ENCODE measurements around the gene C2orf81.

Gene C2orf81

DNA sequence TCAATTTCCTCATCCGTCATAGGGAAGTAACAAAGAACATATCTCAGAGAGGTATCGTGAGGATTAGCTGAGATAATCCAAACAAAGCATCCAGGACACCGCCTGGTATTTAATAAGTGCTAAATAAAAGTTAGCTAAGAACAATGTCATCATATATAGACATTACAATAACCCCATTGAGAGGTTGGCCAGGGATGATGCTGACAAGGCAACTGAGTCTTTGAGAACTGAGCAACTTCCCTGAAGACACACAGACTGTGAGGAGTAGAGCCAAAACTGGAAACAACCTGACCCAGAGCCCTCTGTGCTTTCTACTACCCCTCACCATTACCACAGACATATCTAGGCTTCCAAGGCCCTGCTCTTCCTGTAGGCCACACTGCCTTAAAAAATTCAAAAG is 39.7 kb downstream of the C2orf81 start:
- Histone ChIP-seq H3K4me3 (ENCODE audit: low read length) (no peak overlapping the region), H3K9me3 (ENCODE audit: low read length) (no peaks in the 10 kb centered on the region), H3K4me1 (ENCODE audit: insufficient read depth, low read length) (peaks cover 29% of the 10 kb centered on the region), H3K27me3 (ENCODE audit: insufficient read depth, low read length) (no peaks in the 10 kb centered on the region), H2AFZ (ENCODE audit: low read depth, low read length) (no peak overlapping the region), H3K36me3 (ENCODE audit: insufficient read depth, low read length) (peaks cover 18% of the 10 kb centered on the region)

- Histone ChIP-seq H2AFZ (ENCODE audit: low read depth, low read length) (no peak within 1 kb of the TSS), H3K4me1 (ENCODE audit: insufficient read depth, low read length) (peaks cover 22% of the 10 kb centered on the region), H3K27me3 (ENCODE audit: insufficient read depth, low read length) (no peaks in the 10 kb centered on the region), H3K4me3 (ENCODE audit: low read length) (peak within 1 kb of the TSS; percentile 26), H3K9me3 (ENCODE audit: low read length) (no peaks in the 10 kb centered on the region), H3K36me3 (ENCODE audit: insufficient read depth, low read length) (peaks cover 27% of the 10 kb centered on the region)
Measured at GRCh38 chr2:74379851-74380789, 41.3 kb downstream of the C2orf81 start, which contains the start of gene DCTN1. Gene DCTN1, minus strand, starts transcription at chr2:74380311. Its CDS starts 274 bp downstream, at chr2:74380037.

GRCh38 chr2:74378007-74378406 is 43.4 kb downstream of the C2orf81 start:
- Histone ChIP-seq H3K36me3 (ENCODE audit: insufficient read depth, low read length) (peaks cover 22% of the 10 kb centered on the region), H3K4me3 (ENCODE audit: low read length) (no peak overlapping the region), H3K4me1 (ENCODE audit: insufficient read depth, low read length) (peaks cover 36% of the 10 kb centered on the region)

DNA sequence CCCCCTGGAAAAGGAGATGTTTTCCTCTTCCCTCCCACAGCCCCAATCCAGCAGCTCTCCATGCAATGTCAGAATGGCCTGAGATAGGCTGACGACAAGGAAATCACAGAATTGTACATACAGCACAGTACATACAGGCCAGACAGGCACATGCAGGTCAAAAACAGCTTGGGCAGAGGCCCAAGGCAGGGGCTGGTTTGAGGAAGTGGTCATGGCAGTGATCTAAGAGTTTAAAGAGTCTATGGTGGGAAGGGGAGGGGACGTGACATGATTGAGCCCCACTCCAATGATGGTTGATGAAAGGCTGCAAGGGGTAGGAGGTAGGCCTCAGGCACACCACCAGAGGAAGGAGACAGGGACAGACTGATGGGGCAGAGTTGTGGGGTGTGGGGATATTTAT is 45.6 kb downstream of the C2orf81 start:
- Histone ChIP-seq H3K9me3 (ENCODE audit: low read length) (no peaks in the 10 kb centered on the region), H2AFZ (ENCODE audit: low read depth, low read length) (no peak overlapping the region), H3K27me3 (ENCODE audit: insufficient read depth, low read length) (no peaks in the 10 kb centered on the region), H3K36me3 (ENCODE audit: insufficient read depth, low read length) (peaks cover 36% of the 10 kb centered on the region), H3K4me1 (ENCODE audit: insufficient read depth, low read length) (peaks cover 40% of the 10 kb centered on the region), H3K4me3 (ENCODE audit: low read length) (no peak overlapping the region)

More at GRCh38 chr2:74378007-74378406, 43.4 kb downstream of the C2orf81 start:
- Histone ChIP-seq H3K27me3 (ENCODE audit: insufficient read depth, low read length) (no peaks in the 10 kb centered on the region), H3K9me3 (ENCODE audit: low read length) (no peaks in the 10 kb centered on the region), H2AFZ (ENCODE audit: low read depth, low read length) (no peak overlapping the region)

GRCh38 chr2:74374509-74375205 is 46.8 kb downstream of the C2orf81 start:
- H3K4me1 ChIP-seq (ENCODE audit: insufficient read depth, low read length) = peaks cover 31% of the 10 kb centered on the region
- H3K9me3 ChIP-seq (ENCODE audit: low read length) = no peaks in the 10 kb centered on the region
- no peak overlapping the region for H2AFZ ChIP-seq (ENCODE audit: low read depth, low read length)
- peaks cover 47% of the 10 kb centered on the region for H3K36me3 ChIP-seq (ENCODE audit: insufficient read depth, low read length)
- peak overlapping the region; percentile 41 for H3K4me3 ChIP-seq (ENCODE audit: low read length)
- no peaks in the 10 kb centered on the region for H3K27me3 ChIP-seq (ENCODE audit: insufficient read depth, low read length)

GRCh38 chr2:74373985-74374384 is 47.4 kb downstream of the C2orf81 start:
- no peak overlapping the region for H2AFZ ChIP-seq (ENCODE audit: low read depth, low read length)
- H3K36me3 ChIP-seq (ENCODE audit: insufficient read depth, low read length) = peaks cover 52% of the 10 kb centered on the region
- H3K9me3 ChIP-seq (ENCODE audit: low read length) = no peaks in the 10 kb centered on the region
- no peaks in the 10 kb centered on the region for H3K27me3 ChIP-seq (ENCODE audit: insufficient read depth, low read length)
- H3K4me1 ChIP-seq (ENCODE audit: insufficient read depth, low read length) = peaks cover 27% of the 10 kb centered on the region
- H3K4me3 ChIP-seq (ENCODE audit: low read length) = peak overlapping the region; percentile 41

DNA sequence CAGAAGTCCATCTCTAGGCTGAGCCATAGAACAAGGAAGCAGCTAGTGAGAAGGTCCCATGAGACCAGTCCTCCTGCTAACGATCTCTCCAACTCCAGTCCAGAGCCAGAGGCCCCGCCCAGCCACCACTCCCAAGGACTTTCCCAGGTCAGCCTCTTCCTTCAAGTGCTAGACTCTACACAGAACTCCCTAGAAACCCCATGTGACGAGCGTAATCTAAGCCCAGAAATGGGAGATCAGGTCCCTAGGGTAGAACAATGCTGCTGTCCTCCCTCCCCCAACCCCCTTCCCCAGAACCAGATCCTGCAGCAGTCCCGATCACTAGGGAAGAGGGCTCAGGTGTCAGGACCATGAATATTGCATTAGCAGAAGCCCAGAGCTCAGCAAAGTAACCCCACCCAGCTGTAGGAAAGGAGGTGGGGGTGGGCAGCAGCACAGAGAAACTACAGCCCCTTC is 48.2 kb downstream of the C2orf81 start:
- Histone ChIP-seq H3K9me3 (ENCODE audit: low read length) (no peaks in the 10 kb centered on the region), H3K4me3 (ENCODE audit: low read length) (no peak overlapping the region), H3K27me3 (ENCODE audit: insufficient read depth, low read length) (no peaks in the 10 kb centered on the region), H2AFZ (ENCODE audit: low read depth, low read length) (no peak overlapping the region), H3K36me3 (ENCODE audit: insufficient read depth, low read length) (peaks cover 59% of the 10 kb centered on the region), H3K4me1 (ENCODE audit: insufficient read depth, low read length) (peaks cover 27% of the 10 kb centered on the region)

DNA sequence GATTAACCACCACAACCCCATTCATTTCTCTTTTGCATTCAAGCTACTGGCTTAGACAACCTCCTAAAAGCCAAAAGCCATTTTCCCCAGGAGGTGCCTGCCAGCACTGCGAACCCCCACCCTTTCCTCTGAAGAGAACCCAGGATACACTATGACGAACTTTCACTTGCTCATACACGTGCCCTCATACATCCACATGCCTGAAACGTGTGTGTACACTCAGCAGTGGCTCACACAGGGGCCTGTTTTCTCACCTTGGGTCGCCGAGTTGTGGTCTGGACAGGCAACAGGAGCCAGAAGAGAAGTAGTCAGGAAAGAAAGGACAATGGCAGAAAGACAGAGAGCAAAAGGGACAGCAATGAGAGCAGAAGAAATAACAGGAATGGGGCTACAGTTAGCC is 48.7 kb downstream of the C2orf81 start:
- Histone ChIP-seq H3K4me1 (ENCODE audit: insufficient read depth, low read length) (peaks cover 27% of the 10 kb centered on the region), H3K4me3 (ENCODE audit: low read length) (no peak overlapping the region), H3K27me3 (ENCODE audit: insufficient read depth, low read length) (no peaks in the 10 kb centered on the region), H3K9me3 (ENCODE audit: low read length) (no peaks in the 10 kb centered on the region), H2AFZ (ENCODE audit: low read depth, low read length) (no peak overlapping the region), H3K36me3 (ENCODE audit: insufficient read depth, low read length) (peaks cover 61% of the 10 kb centered on the region)

DNA sequence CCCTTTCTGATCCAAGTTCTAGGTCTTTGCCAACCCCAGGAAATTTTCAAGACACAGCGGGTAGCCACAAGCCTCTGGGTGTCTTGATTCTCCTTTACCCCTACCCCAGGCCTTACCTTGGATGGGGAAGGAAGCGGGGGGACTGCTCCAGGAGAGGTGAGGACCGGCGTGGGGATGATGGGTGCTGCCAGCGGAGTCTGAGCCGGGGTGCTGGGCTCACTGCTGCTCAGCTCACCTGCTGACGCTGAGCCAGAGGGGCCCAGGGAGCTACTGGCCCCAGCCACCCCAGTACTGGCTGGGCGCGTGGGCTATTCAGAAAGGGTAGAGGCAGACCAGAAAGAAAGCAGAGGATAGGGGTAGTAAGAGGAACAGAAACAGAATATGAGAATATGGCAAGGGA is 50.0 kb downstream of the C2orf81 start:
- no peaks in the 10 kb centered on the region for H3K9me3 ChIP-seq (ENCODE audit: low read length)
- H3K4me1 ChIP-seq (ENCODE audit: insufficient read depth, low read length) = peaks cover 27% of the 10 kb centered on the region
- H3K4me3 ChIP-seq (ENCODE audit: low read length) = no peak overlapping the region
- H2AFZ ChIP-seq (ENCODE audit: low read depth, low read length) = no peak overlapping the region
- H3K27me3 ChIP-seq (ENCODE audit: insufficient read depth, low read length) = no peaks in the 10 kb centered on the region
- peaks cover 61% of the 10 kb centered on the region for H3K36me3 ChIP-seq (ENCODE audit: insufficient read depth, low read length)

DNA sequence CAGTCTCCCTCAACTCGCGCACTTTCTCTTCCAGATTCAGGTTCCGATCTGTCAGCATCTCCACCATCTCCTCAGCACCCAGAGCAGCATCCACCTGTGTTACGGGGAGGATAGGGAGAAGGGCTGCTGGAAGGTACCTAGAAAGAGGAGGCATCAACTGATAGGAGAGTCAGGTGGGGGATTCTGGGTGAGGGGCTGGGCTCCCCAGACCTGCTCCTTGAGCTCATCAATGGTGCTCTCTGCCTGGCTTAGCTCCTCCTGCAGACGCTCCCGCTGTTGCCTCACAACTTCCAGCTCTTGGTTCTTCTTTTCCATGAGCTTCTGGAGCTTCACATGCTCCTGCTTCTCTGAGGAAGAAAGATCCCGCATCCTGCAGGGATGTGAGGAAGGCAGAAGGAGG is 51.4 kb downstream of the C2orf81 start:
- Histone ChIP-seq H3K4me3 (ENCODE audit: low read length) (no peak overlapping the region), H3K4me1 (ENCODE audit: insufficient read depth, low read length) (peaks cover 23% of the 10 kb centered on the region), H3K36me3 (ENCODE audit: insufficient read depth, low read length) (peaks cover 70% of the 10 kb centered on the region), H2AFZ (ENCODE audit: low read depth, low read length) (no peak overlapping the region), H3K27me3 (ENCODE audit: insufficient read depth, low read length) (no peaks in the 10 kb centered on the region), H3K9me3 (ENCODE audit: low read length) (no peaks in the 10 kb centered on the region)

DNA sequence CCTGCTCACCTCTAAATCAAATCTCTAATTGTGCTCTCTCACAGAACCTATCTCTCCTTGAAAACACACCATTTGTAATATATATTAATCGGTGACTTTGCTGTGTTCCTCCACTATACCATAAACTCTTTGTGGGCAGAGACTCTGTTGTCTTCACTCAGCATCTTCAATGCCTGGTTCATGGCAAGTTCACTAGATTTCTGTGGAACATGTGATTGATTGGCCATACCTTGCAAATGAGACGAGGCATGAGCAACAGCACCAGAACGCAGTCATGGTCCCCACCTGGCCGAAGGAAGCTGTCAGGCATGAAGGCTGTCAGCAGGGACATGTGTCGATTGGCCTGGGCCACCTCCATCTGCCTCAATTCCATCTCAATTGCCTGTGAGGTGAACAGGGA is 52.9 kb downstream of the C2orf81 start:
- Histone ChIP-seq H2AFZ (ENCODE audit: low read depth, low read length) (no peak overlapping the region), H3K4me3 (ENCODE audit: low read length) (no peak overlapping the region), H3K27me3 (ENCODE audit: insufficient read depth, low read length) (no peaks in the 10 kb centered on the region), H3K36me3 (ENCODE audit: insufficient read depth, low read length) (peaks cover 85% of the 10 kb centered on the region), H3K9me3 (ENCODE audit: low read length) (no peaks in the 10 kb centered on the region), H3K4me1 (ENCODE audit: insufficient read depth, low read length) (peaks cover 9% of the 10 kb centered on the region)

GRCh38 chr2:74367789-74368188 is 53.6 kb downstream of the C2orf81 start:
- Histone ChIP-seq H2AFZ (ENCODE audit: low read depth, low read length) (no peak overlapping the region), H3K4me1 (ENCODE audit: insufficient read depth, low read length) (peaks cover 2% of the 10 kb centered on the region), H3K9me3 (ENCODE audit: low read length) (no peaks in the 10 kb centered on the region), H3K36me3 (ENCODE audit: insufficient read depth, low read length) (peaks cover 92% of the 10 kb centered on the region), H3K27me3 (ENCODE audit: insufficient read depth, low read length) (no peaks in the 10 kb centered on the region), H3K4me3 (ENCODE audit: low read length) (no peak overlapping the region)

DNA sequence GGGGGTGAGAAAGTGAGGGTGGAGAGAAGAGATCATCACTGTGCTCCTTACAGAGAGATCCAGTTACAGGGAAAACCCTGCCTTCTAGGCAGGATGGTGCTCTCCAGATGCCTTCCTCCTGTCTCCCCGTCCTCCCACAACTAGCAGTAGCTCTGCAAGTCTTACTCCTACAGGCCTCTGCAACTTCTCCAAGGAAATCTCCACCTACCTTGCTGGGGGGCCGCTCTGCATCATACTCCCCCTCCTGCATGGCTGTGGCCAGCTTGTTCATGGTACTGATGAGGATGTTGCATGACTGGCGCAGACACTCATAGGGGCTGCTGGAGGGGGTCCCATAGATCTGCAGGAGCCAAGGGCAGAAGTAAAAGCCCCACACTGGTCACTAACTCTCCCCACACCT is 55.4 kb downstream of the C2orf81 start:
- Histone ChIP-seq H3K27me3 (ENCODE audit: insufficient read depth, low read length) (no peaks in the 10 kb centered on the region), H3K9me3 (ENCODE audit: low read length) (no peaks in the 10 kb centered on the region), H3K36me3 (ENCODE audit: insufficient read depth, low read length) (peaks cover 98% of the 10 kb centered on the region)

More for the DNA sequence above, 55.4 kb downstream of the C2orf81 start:
- H3K4me3 ChIP-seq (ENCODE audit: low read length) = no peak overlapping the region
- H2AFZ ChIP-seq (ENCODE audit: low read depth, low read length) = no peak overlapping the region
- no peaks in the 10 kb centered on the region for H3K4me1 ChIP-seq (ENCODE audit: insufficient read depth, low read length)
